ACC112 (cell line): ENCODE results near the gene DNAI2.

Experiments
- H2AFZ ChIP-seq: fragments of 200-600 bp; sonication (generic); one replicate; pipeline ENCODE4 v1.6.0; 2017; ENCODE audit warnings: antibody characterized with exemption, low read length; ENCODE audit not compliant: unreplicated experiment
- H3K27ac ChIP-seq: fragments of 200-600 bp; sonication (generic); 2 replicates; pipeline ENCODE4 v1.5.1; 2014; ENCODE audit warnings: low read depth, mild to moderate bottlenecking, antibody characterized with exemption, low read length, moderate library complexity
- H3K27me3 ChIP-seq: fragments of 200-600 bp; sonication (generic); 2 replicates; pipeline ENCODE4 v1.6.1; 2014; ENCODE audit warnings: mild to moderate bottlenecking, antibody characterized with exemption, low read length, moderate library complexity, mixed read lengths; ENCODE audit not compliant: insufficient read depth
- H3K36me3 ChIP-seq: fragments of 200-600 bp; sonication (generic); 2 replicates; pipeline ENCODE4 v1.6.1; 2016; ENCODE audit warnings: mild to moderate bottlenecking, antibody characterized with exemption, low read length, moderate library complexity, mixed read lengths; ENCODE audit not compliant: insufficient read depth
- H3K4me1 ChIP-seq: fragments of 200-600 bp; sonication (generic); one replicate; pipeline ENCODE4 v1.6.1; 2016; ENCODE audit warnings: low read length, mixed read lengths; ENCODE audit not compliant: insufficient read depth, unreplicated experiment, control insufficient read depth
- H3K4me3 ChIP-seq: fragments of 200-600 bp; sonication (generic); 2 replicates; pipeline ENCODE4 v1.5.1; 2014; ENCODE audit warnings: mild to moderate bottlenecking, low read depth, low read length
- H3K79me2 ChIP-seq: fragments of 200-600 bp; sonication (generic); one replicate; pipeline ENCODE4 v1.6.0; 2016; ENCODE audit warnings: low read length; ENCODE audit not compliant: control insufficient read depth, unreplicated experiment, insufficient read depth

DNAI2 gene

DNA sequence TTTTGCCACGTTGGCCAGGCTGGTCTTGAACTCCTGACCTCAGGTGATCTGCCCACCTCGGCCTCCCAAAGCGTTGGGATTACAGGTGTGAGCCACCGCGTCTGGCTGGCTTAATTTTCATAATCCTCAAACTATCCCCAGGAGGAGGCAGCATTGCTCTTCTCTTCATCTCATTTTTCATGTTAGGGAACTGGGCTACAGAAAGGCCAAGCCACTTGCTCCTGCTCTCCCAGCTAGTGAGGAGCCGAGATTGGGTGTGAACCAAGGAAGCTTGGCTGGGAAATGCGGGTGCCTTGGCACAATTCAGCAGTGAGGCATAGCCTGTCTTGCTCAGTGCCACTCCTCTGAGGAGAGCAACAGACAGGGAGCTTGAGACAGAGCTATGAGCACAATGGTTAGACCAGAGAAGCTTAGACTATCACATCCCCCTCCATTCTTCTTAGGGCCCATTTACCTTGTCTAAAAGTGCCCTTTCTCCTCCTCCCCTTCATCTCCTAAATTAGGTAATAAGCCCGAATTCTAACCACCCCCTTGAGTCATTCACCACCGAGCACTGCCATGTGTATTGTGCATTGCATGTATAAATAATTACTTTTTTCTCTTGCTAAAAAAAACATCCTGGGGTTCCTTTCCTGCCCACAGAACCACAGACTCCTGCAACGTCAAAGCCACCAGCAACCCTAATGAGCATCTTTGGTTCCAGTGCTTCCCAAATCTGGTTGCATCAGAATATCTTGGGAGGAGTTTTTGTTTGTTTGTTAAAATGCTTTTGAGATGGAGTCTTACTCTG, 32.0 kb downstream of the DNAI2 start:
- Histone ChIP-seq H3K27ac (no peak overlapping the region), H3K79me2 (no peaks in the 10 kb centered on the region), H3K4me1 (no peaks in the 10 kb centered on the region), H3K36me3 (no peaks in the 10 kb centered on the region), H3K4me3 (no peak overlapping the region), H2AFZ (no peak overlapping the region), H3K27me3 (peaks cover 4% of the 10 kb centered on the region; the same call in 1 of the 2 replicates)

GRCh38 chr17:74307984-74308773, 34.1 kb downstream of the DNAI2 start:
- H3K27me3 ChIP-seq, result peaks cover 4% of the 10 kb centered on the region; the same call in 1 of the 2 replicates
- no peak overlapping the region for H3K4me3 ChIP-seq
- no peaks in the 10 kb centered on the region for H3K79me2 ChIP-seq
- H2AFZ ChIP-seq, result no peak overlapping the region
- no peaks in the 10 kb centered on the region for H3K36me3 ChIP-seq
- H3K4me1 ChIP-seq, result no peaks in the 10 kb centered on the region
- no peak overlapping the region for H3K27ac ChIP-seq

GRCh38 chr17:74309902-74310301, 35.9 kb downstream of the DNAI2 start:
- Histone ChIP-seq H3K4me1 (no peaks in the 10 kb centered on the region), H2AFZ (no peak overlapping the region), H3K4me3 (no peak overlapping the region), H3K79me2 (no peaks in the 10 kb centered on the region), H3K27me3 (peaks cover 4% of the 10 kb centered on the region; the same call in 1 of the 2 replicates), H3K27ac (no peak overlapping the region), H3K36me3 (no peaks in the 10 kb centered on the region)

DNA sequence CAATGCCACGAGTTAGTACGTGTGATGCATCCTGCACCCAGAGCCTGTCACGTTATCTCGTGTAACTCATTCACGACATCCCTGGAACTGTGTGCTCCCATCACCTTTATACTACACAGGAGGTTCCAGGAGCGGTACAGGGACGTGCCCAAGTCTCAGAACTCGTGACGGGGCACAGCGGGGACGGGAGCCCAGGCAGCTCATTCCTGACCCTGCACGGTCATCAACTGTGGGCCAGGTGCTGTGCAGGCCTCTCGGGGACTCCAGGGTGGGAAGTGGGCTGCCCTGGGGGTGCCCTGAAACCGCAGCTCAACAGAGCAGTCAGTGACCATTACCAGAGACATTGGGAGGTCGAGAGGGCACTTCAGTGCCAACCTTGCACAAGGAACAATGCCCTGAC, 40.8 kb downstream of the DNAI2 start:
- Histone ChIP-seq H3K4me3 (no peak overlapping the region), H3K27ac (no peak overlapping the region), H2AFZ (no peak overlapping the region), H3K4me1 (no peaks in the 10 kb centered on the region), H3K79me2 (no peaks in the 10 kb centered on the region), H3K27me3 (no peaks in the 10 kb centered on the region; the same call in 1 of the 2 replicates), H3K36me3 (no peaks in the 10 kb centered on the region)

GRCh38 chr17:74316220-74316619, 42.2 kb downstream of the DNAI2 start:
- no peaks in the 10 kb centered on the region for H3K36me3 ChIP-seq
- H3K27me3 ChIP-seq, result peaks cover 9% of the 10 kb centered on the region
- H3K4me1 ChIP-seq, result no peaks in the 10 kb centered on the region

DNA sequence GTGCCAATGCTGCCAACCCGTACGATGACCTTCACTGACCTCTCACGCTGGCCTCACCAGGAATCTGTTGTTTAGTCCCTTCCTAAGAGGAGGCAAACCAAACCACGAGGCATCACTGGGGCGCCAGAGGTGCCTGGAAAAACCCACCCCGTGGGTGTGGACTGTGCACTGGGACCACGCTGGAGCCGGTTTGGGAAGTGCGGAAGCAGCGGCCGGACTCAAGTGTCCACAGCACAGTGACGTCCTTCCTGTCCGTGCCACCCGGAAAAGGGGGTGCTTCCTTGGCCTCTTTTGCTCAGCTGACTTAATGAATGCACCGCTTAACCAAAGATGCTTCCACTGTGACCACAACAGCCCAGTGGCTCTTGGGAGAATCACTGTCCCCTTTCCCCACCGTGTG, 43.0 kb downstream of the DNAI2 start:
- H3K4me3 ChIP-seq, result no peak overlapping the region
- peaks cover 18% of the 10 kb centered on the region for H3K27me3 ChIP-seq
- H3K4me1 ChIP-seq, result no peaks in the 10 kb centered on the region
- H3K36me3 ChIP-seq, result no peaks in the 10 kb centered on the region
- H3K27ac ChIP-seq, result no peak overlapping the region
- H2AFZ ChIP-seq, result no peak overlapping the region
- no peaks in the 10 kb centered on the region for H3K79me2 ChIP-seq

More at GRCh38 chr17:74316220-74316619, 42.2 kb downstream of the DNAI2 start:
- Histone ChIP-seq H2AFZ (no peak overlapping the region), H3K27ac (no peak overlapping the region), H3K79me2 (no peaks in the 10 kb centered on the region), H3K4me3 (no peak overlapping the region)

- H3K36me3 ChIP-seq, result no peaks in the 10 kb centered on the region
- no peak overlapping the region for H3K4me3 ChIP-seq
- H3K27ac ChIP-seq, result no peak overlapping the region
- H2AFZ ChIP-seq, result no peak overlapping the region
- H3K4me1 ChIP-seq, result no peaks in the 10 kb centered on the region
- no peaks in the 10 kb centered on the region for H3K79me2 ChIP-seq
- H3K27me3 ChIP-seq, result peaks cover 23% of the 10 kb centered on the region
These were observed 44.4 kb downstream of the DNAI2 start for GRCh38 chr17:74318391-74318790.

DNA sequence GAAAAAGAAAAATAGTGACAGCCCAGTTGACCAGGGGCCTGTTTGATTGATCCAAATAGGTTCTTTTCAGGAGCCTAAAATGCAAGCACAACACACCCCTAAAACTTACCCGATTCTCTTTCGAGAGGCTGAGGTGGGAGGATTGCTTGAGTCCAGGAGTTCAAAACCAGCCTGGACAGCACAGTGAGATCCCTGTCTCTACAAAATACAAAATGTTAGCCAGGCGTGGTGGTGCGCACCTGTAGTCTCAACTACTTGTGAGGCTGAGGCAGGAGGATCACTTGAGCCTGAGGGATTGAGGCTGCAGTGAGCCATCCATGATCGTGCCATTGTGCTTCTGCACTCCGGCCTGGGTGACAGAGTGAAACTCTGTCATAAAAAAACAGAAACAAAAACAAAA, 50.5 kb downstream of the DNAI2 start:
- H3K4me3 ChIP-seq, result no peak overlapping the region
- no peaks in the 10 kb centered on the region for H3K36me3 ChIP-seq
- no peaks in the 10 kb centered on the region for H3K79me2 ChIP-seq
- peaks cover 52% of the 10 kb centered on the region for H3K27me3 ChIP-seq
- no peak overlapping the region for H2AFZ ChIP-seq
- peaks cover 4% of the 10 kb centered on the region for H3K4me1 ChIP-seq
- no peak overlapping the region for H3K27ac ChIP-seq

- no peak overlapping the region for H2AFZ ChIP-seq
- no peak overlapping the region for H3K27ac ChIP-seq
- peaks cover 55% of the 10 kb centered on the region for H3K27me3 ChIP-seq
- H3K79me2 ChIP-seq, result no peaks in the 10 kb centered on the region
- H3K36me3 ChIP-seq, result no peaks in the 10 kb centered on the region
- H3K4me3 ChIP-seq, result no peak overlapping the region
- H3K4me1 ChIP-seq, result peaks cover 4% of the 10 kb centered on the region
These were observed 51.3 kb downstream of the DNAI2 start for GRCh38 chr17:74325376-74325742.

- Histone ChIP-seq H3K79me2 (no peaks in the 10 kb centered on the region), H3K4me1 (peaks cover 4% of the 10 kb centered on the region), H3K36me3 (no peaks in the 10 kb centered on the region), H3K27ac (no peak within 1 kb of the TSS), H3K27me3 (peaks cover 54% of the 10 kb centered on the region), H3K4me3 (peak within 1 kb of the TSS; percentile 25; the same call in 1 of the 2 replicates), H2AFZ (no peak within 1 kb of the TSS)
These were observed 51.8 kb downstream of the DNAI2 start, which contains the start of gene KIF19 for GRCh38 chr17:74325743-74326379. Gene KIF19 (plus strand): TSS chr17:74326226. CDS start chr17:74326350, 124 bp downstream.
